ENCODE results near the gene TBX2.

TBX2 gene

GRCh38 chr17:61387511-61388305, 11.9 kb upstream of the TBX2 start:
- DNase-seq (ENCODE audit: low read depth in 3 of 3) = no peak

GRCh38 chr17:61388561-61389356, 10.9 kb upstream of the TBX2 start:
- DNase-seq (ENCODE audit: low read depth in 3 of 3) = no peak

- DNase-seq (ENCODE audit: low read depth in 3 of 3) = no peak
Measured at GRCh38 chr17:61389670-61390478, 9.8 kb upstream of the TBX2 start.

GRCh38 chr17:61390479-61390791, 9.2 kb upstream of the TBX2 start:
- no peak for DNase-seq (ENCODE audit: low read depth in 3 of 3)

GRCh38 chr17:61391595-61392291, 7.9 kb upstream of the TBX2 start:
- DNase-seq (ENCODE audit: low read depth in 3 of 3) = no peak

- no peak for DNase-seq (ENCODE audit: low read depth in 3 of 3)
Measured at GRCh38 chr17:61392679-61393078, 7.0 kb upstream of the TBX2 start.

GRCh38 chr17:61393550-61393903, 6.1 kb upstream of the TBX2 start:
- DNase-seq (ENCODE audit: low read depth in 3 of 3) = no peak

GRCh38 chr17:61393904-61394629, 5.6 kb upstream of the TBX2 start:
- no peak for DNase-seq (ENCODE audit: low read depth in 3 of 3)

GRCh38 chr17:61394630-61395408, 4.8 kb upstream of the TBX2 start:
- no peak for DNase-seq (ENCODE audit: low read depth in 3 of 3)

GRCh38 chr17:61395409-61395982, 4.1 kb upstream of the TBX2 start:
- DNase-seq (ENCODE audit: low read depth in 3 of 3) = no peak

- DNase-seq (ENCODE audit: low read depth in 3 of 3) = no peak
Measured at GRCh38 chr17:61395983-61396585, 3.6 kb upstream of the TBX2 start.

GRCh38 chr17:61396586-61397085, 3.0 kb upstream of the TBX2 start:
- DNase-seq (ENCODE audit: low read depth in 3 of 3) = no peak

- DNase-seq (ENCODE audit: low read depth in 3 of 3) = no peak
Measured at GRCh38 chr17:61397086-61397842, 2.4 kb upstream of the TBX2 start.

- no peak for DNase-seq (ENCODE audit: low read depth in 3 of 3)
Measured at GRCh38 chr17:61398721-61399130, 917 bp upstream of the TBX2 start.

GRCh38 chr17:61400066-61400716, 548 bp downstream of the TBX2 start:
- DNase-seq (ENCODE audit: low read depth in 3 of 3) = no peak

- no peak for DNase-seq (ENCODE audit: low read depth in 3 of 3)
Measured at GRCh38 chr17:61400717-61401388, 1.2 kb downstream of the TBX2 start.

- no peak for DNase-seq (ENCODE audit: low read depth in 3 of 3)
Measured at GRCh38 chr17:61401389-61402072, 1.9 kb downstream of the TBX2 start.

Data from stimulated activated CD4-positive, alpha-beta T cell treated with anti-CD3 and anti-CD28 coated beads, TNF-alpha, amount 100 ng/mL, for 48 hours (primary cell).